ENCODE results near the gene SLC5A10. TPM values are rescaled to one million over a fixed set of nuclear protein-coding genes. Genes with fewer than 3 reads are reported as not detected.

Gene SLC5A10
- total and polyA plus RNA-seq, 2 experiments from 2014 or later, result 0.10 TPM; not detected in 1

DNA sequence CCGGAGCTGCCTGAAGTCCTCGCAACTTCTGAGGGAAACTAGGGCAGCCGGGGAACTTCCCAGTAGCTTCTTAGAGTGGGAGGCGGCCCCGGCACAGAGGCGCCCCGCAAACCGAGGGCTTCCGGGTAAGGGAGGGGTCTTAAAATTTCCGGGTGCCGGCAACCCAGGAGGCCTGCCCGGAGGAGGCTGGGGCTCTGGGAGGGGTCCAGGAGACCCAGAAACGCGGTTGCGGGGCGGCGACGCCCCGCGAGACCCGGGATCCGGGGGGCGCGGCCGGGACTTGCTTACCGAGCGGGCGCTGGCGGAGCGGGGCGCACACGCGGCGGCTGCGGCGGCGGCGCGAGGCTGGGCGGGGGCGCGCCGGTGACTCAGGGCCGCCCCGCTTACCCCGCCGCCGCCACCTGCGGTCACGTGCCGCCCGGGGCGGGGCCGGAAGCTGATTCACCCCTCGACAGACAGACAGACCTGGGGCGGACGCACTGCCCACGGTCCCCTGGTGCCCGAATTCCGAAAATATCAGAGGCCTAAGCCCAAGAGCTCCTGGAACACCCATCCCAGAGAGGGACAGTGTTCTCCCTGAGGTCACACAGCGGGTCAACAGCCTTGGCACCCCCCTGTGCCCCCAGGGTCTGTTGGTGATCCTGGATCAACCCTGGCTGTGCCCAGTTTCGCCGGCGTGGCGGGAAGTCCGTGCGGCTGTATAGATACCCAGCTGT lies 52.6 kb downstream of the SLC5A10 start, which contains the start of gene FAM83G:
TSS of gene FAM83G (minus strand) at position 344 of the 716 bp plus-strand sequence. CDS start 723 bp downstream, outside the sequence.
- Histone ChIP-seq H3K9me2 (ENCODE audit: insufficient read depth) (no peaks in the 10 kb centered on the region), H3K79me2 (replicated peaks; ENCODE audit: insufficient read depth) (peaks cover 32% of the 10 kb centered on the region), H3K4me2 (peak within 1 kb of the TSS; percentile 92), H3K4me3 (peak within 1 kb of the TSS; percentile 81), H3K27ac (ENCODE audit: low read depth) (peak within 1 kb of the TSS; percentile 84; the same call in 1 of the 2 replicates), H2AFZ (peak within 1 kb of the TSS; percentile 92), H3K27me3 (ENCODE audit: insufficient read depth) (no peaks in the 10 kb centered on the region), H3K4me1 (ENCODE audit: insufficient read depth) (peaks cover 15% of the 10 kb centered on the region), H4K20me1 (replicated peaks; ENCODE audit: insufficient read depth) (peaks cover 15% of the 10 kb centered on the region), H3K36me3 (ENCODE audit: insufficient read depth) (peaks cover 6% of the 10 kb centered on the region; the same call in 1 of the 2 replicates), H3F3A (replicated peaks; ENCODE audit: low read depth) (0 out of 2 replicates have a peak, but pooled peaks cover 4% of the 10 kb centered on the region)
- peaks cover 20% of the 10 kb centered on the region for H3K36me3 Mint-ChIP-seq (ENCODE audit: low read depth)
- peaks cover 15% of the 10 kb centered on the region; the same call in 2 of the 3 replicates for H3K9me3 Mint-ChIP-seq
- peaks cover 14% of the 10 kb centered on the region for H3K4me1 Mint-ChIP-seq
- peaks cover 3% of the 10 kb centered on the region for H3K27me3 Mint-ChIP-seq (ENCODE audit: insufficient read depth, low read depth, poor library complexity)
- peak within 1 kb of the TSS; percentile 92 for H3K4me3 Mint-ChIP-seq
- no peak for TF ChIP-seq CREB1 (CRISPR knock-in tag; IDR thresholded peaks at IDR 0.05; ENCODE audit: low read depth)
- TF ChIP-seq POLR2AphosphoS5 (IDR thresholded peaks at IDR 0.05; ENCODE audit: low read depth), result peak; percentile 62; the same call in 1 of the 2 replicates
- no peak for TF ChIP-seq EZH2phosphoT487 (IDR thresholded peaks at IDR 0.05; ENCODE audit: unreplicated experiment)
- TF ChIP-seq NANOG (IDR thresholded peaks at IDR 0.05; ENCODE audit: borderline replicate concordance), result no peak
- no peak for TF ChIP-seq ZNF114 (CRISPR knock-in tag; IDR thresholded peaks at IDR 0.05)
- TF ChIP-seq EZH2 (IDR thresholded peaks at IDR 0.05; ENCODE audit: low read depth, unreplicated experiment), result no peak
- no peak for TF ChIP-seq JUNB (IDR thresholded peaks at IDR 0.05; ENCODE audit: unreplicated experiment)
- peak within 1 kb of the TSS; percentile 86 for H3K27ac Mint-ChIP-seq
- ATAC-seq (peak; percentile 61), DNase-seq (ENCODE audit: low spot score) (peak; percentile 85)

DNA sequence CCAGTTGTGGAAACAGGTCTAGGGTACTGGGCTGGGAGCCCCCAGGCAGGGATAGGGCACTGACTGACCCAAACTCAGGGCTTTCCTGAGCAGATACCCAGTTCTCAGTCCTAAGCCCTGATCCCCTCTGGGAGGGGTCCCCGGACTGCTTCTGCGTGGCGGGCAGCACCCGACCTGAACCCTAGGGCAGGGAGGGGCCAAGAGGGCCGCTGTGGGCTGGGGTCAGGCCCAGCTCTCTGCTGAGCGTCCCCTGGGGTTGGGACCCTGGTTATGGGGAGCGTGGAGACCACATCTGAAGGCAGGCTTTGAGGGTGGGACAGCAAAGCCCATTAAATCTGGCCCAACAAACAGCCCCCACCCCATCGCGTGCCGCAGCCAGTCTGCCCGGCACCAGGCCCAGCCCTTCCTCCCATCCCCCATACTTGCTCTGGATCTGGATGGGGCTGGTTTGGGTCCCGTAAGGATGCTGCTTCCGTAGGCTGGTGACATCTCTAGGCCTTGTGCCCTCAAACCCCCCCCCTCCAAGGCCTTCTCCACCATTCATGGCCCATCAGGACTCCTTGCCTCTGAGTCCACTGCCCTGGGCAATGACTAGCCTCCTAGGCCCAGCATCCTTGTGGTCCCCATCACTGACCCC lies 53.3 kb downstream of the SLC5A10 start:
- DNase-seq (ENCODE audit: low spot score) (peak; percentile 29), ATAC-seq (peak; percentile 5)
- peaks cover 3% of the 10 kb centered on the region for H3K27me3 Mint-ChIP-seq (ENCODE audit: insufficient read depth, low read depth, poor library complexity)
- H3K27ac ChIP-seq (ENCODE audit: low read depth), result 0 out of 2 replicates have a peak overlapping the region, but pooled peaks have one; percentile 32
- peak overlapping the region; percentile 76 for H3K4me3 Mint-ChIP-seq
- peak overlapping the region; percentile 52; the same call in 1 of the 2 replicates for H3K27ac Mint-ChIP-seq
- H3F3A ChIP-seq (replicated peaks; ENCODE audit: low read depth), result 0 out of 2 replicates have a peak, but pooled peaks cover 4% of the 10 kb centered on the region
- peak overlapping the region; percentile 81 for H3K4me3 ChIP-seq
- H4K20me1 ChIP-seq (replicated peaks; ENCODE audit: insufficient read depth), result peaks cover 14% of the 10 kb centered on the region
- peak overlapping the region; percentile 88 for H3K4me2 ChIP-seq
- H3K79me2 ChIP-seq (replicated peaks; ENCODE audit: insufficient read depth), result peaks cover 32% of the 10 kb centered on the region
- no peaks in the 10 kb centered on the region for H3K9me2 ChIP-seq (ENCODE audit: insufficient read depth)
- H3K36me3 Mint-ChIP-seq (ENCODE audit: low read depth), result peaks cover 20% of the 10 kb centered on the region
- peaks cover 15% of the 10 kb centered on the region for H3K4me1 ChIP-seq (ENCODE audit: insufficient read depth)
- H3K27me3 ChIP-seq (ENCODE audit: insufficient read depth), result no peaks in the 10 kb centered on the region
- H3K9me3 Mint-ChIP-seq, result peaks cover 15% of the 10 kb centered on the region; the same call in 2 of the 3 replicates
- peaks cover 6% of the 10 kb centered on the region; the same call in 1 of the 2 replicates for H3K36me3 ChIP-seq (ENCODE audit: insufficient read depth)
- peak overlapping the region; percentile 92 for H2AFZ ChIP-seq
- H3K4me1 Mint-ChIP-seq, result peaks cover 14% of the 10 kb centered on the region
- TF ChIP-seq POLR2AphosphoS5 (IDR thresholded peaks at IDR 0.05; ENCODE audit: low read depth) (no peak), EZH2phosphoT487 (IDR thresholded peaks at IDR 0.05; ENCODE audit: unreplicated experiment) (no peak)
- TF ChIP-seq, protein P1, sequence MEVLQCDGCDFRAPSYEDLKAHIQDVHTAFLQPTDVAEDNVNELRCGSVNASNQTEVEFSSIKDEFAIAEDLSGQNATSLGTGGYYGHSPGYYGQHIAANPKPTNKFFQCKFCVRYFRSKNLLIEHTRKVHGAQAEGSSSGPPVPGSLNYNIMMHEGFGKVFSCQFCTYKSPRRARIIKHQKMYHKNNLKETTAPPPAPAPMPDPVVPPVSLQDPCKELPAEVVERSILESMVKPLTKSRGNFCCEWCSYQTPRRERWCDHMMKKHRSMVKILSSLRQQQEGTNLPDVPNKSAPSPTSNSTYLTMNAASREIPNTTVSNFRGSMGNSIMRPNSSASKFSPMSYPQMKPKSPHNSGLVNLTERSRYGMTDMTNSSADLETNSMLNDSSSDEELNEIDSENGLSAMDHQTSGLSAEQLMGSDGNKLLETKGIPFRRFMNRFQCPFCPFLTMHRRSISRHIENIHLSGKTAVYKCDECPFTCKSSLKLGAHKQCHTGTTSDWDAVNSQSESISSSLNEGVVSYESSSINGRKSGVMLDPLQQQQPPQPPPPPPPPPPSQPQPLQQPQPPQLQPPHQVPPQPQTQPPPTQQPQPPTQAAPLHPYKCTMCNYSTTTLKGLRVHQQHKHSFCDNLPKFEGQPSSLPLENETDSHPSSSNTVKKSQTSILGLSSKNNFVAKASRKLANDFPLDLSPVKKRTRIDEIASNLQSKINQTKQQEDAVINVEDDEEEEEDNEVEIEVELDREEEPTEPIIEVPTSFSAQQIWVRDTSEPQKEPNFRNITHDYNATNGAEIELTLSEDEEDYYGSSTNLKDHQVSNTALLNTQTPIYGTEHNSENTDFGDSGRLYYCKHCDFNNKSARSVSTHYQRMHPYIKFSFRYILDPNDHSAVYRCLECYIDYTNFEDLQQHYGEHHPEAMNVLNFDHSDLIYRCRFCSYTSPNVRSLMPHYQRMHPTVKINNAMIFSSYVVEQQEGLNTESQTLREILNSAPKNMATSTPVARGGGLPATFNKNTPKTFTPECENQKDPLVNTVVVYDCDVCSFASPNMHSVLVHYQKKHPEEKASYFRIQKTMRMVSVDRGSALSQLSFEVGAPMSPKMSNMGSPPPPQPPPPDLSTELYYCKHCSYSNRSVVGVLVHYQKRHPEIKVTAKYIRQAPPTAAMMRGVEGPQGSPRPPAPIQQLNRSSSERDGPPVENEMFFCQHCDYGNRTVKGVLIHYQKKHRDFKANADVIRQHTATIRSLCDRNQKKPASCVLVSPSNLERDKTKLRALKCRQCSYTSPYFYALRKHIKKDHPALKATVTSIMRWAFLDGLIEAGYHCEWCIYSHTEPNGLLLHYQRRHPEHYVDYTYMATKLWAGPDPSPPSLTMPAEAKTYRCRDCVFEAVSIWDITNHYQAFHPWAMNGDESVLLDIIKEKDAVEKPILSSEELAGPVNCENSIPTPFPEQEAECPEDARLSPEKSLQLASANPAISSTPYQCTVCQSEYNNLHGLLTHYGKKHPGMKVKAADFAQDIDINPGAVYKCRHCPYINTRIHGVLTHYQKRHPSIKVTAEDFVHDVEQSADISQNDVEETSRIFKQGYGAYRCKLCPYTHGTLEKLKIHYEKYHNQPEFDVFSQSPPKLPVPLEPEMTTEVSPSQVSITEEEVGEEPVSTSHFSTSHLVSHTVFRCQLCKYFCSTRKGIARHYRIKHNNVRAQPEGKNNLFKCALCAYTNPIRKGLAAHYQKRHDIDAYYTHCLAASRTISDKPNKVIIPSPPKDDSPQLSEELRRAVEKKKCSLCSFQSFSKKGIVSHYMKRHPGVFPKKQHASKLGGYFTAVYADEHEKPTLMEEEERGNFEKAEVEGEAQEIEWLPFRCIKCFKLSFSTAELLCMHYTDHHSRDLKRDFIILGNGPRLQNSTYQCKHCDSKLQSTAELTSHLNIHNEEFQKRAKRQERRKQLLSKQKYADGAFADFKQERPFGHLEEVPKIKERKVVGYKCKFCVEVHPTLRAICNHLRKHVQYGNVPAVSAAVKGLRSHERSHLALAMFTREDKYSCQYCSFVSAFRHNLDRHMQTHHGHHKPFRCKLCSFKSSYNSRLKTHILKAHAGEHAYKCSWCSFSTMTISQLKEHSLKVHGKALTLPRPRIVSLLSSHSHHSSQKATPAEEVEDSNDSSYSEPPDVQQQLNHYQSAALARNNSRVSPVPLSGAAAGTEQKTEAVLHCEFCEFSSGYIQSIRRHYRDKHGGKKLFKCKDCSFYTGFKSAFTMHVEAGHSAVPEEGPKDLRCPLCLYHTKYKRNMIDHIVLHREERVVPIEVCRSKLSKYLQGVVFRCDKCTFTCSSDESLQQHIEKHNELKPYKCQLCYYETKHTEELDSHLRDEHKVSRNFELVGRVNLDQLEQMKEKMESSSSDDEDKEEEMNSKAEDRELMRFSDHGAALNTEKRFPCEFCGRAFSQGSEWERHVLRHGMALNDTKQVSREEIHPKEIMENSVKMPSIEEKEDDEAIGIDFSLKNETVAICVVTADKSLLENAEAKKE (CRISPR knock-in tag; IDR thresholded peaks at IDR 0.05), result no peak
- TF ChIP-seq, protein P2, sequence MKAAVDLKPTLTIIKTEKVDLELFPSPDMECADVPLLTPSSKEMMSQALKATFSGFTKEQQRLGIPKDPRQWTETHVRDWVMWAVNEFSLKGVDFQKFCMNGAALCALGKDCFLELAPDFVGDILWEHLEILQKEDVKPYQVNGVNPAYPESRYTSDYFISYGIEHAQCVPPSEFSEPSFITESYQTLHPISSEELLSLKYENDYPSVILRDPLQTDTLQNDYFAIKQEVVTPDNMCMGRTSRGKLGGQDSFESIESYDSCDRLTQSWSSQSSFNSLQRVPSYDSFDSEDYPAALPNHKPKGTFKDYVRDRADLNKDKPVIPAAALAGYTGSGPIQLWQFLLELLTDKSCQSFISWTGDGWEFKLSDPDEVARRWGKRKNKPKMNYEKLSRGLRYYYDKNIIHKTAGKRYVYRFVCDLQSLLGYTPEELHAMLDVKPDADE (IDR thresholded peaks at IDR 0.05), result no peak

All from GM23338 (cell line).